ENCODE results near the gene RNU1-2. TPM values are rescaled to one million over a fixed set of nuclear protein-coding genes. Genes with fewer than 3 reads are reported as not detected.
"Not testable (repeated sequence)": the region's sequence is repeated elsewhere in the genome, so short reads cannot be mapped to it uniquely, and the experiment has no call there.

RNU1-2 gene
- 1,539 and 1,606 TPM in 2 replicates for total RNA-seq (2022)
- percentile 99 among the genes with signal in this experiment for Bru-seq, nascent RNA
- percentile 68 among the genes with signal in this experiment for BruChase-seq, experiment 1, labeled RNA remaining after a 6-hour chase
- BruChase-seq, experiment 2, labeled RNA remaining after a 2-hour chase, result percentile 51 among the genes with signal in this experiment
- long read RNA-seq, result 0 reads

DNA sequence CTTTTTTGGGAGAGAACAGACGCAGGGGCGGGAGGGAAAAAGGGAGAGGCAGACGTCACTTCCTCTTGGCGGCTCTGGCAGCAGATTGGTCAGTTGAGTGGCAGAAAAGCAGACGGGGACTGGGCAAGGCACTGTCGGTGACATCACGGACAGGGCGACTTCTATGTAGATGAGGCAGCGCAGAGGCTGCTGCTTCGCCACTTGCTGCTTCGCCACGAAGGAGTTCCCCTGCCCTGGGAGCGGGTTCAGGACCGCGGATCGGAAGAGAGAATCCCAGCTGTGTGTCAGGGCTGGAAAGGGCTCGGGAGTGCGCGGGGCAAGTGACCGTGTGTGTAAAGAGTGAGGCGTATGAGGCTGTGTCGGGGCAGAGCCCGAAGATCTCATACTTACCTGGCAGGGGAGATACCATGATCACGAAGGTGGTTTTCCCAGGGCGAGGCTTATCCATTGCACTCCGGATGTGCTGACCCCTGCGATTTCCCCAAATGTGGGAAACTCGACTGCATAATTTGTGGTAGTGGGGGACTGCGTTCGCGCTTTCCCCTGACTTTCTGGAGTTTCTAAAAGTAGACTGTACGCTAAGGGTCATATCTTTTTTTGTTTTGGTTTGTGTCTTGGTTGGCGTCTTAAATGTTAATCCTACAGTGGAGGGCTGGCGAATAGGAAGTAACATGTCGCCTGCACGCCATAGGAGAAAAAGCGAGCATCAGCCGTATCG is at the start of gene RNU1-2:
RNU1-2 (plus strand) TSS at position 383 of the 718 bp plus-strand sequence.
- CTCF ChIA-PET; H3K27me3 Mint-ChIP-seq (ENCODE audit: insufficient read depth, unreplicated experiment); BruUV-seq (replicated peaks); H3K9me3 Mint-ChIP-seq (ENCODE audit: unreplicated experiment): not testable (repeated sequence)
- H3K36me3 Mint-ChIP-seq (ENCODE audit: insufficient read depth, unreplicated experiment), result peaks cover 16% of the 10 kb centered on the region
- H3K4me3 Mint-ChIP-seq (ENCODE audit: unreplicated experiment), result peak within 1 kb of the TSS; percentile 70
- peaks cover 12% of the 10 kb centered on the region for H3K4me1 Mint-ChIP-seq (ENCODE audit: insufficient read depth, unreplicated experiment)
- POLR2A ChIA-PET, result interaction anchor here (0.7 to 1.8 kb wide), 7 partner anchors 9 to 723 kb away, joined by 3 to 38 read pairs (median 4); no protein-coding TSS in a partner anchor
- intact Hi-C loops (cut with micrococcal nuclease), result loop anchor here (1.0 to 2.0 kb wide), 2 partner anchors 9 to 275 kb away; no protein-coding TSS in a partner anchor
- DNase-seq (ENCODE audit: unreplicated experiment), result peak; percentile 98
- peak within 1 kb of the TSS; percentile 96 for H3K27ac Mint-ChIP-seq (ENCODE audit: low read depth, unreplicated experiment)

DNA sequence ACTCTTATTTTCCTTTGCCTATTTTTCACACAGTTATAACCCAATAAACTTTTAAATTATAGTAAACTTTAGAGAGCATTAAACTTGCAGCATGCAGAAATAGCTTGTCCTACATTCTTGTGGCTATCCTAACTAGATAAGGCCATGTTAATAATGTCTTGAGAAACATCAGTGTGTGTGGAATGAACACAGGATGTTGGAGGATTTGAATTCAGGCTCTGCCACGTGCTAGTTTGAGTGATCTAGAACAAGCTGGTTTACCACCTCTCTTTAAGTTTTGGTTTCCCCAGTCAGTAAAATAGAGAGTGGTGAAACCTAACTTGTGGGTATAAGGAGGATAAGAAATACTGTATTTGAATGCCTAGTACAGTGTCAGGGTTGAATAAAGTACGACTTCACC is 39.6 kb upstream of the RNU1-2 start:
- DNase-seq (ENCODE audit: unreplicated experiment); CTCF ChIA-PET; H3K27ac Mint-ChIP-seq (ENCODE audit: low read depth, unreplicated experiment); H3K27me3 Mint-ChIP-seq (ENCODE audit: insufficient read depth, unreplicated experiment); H3K4me1 Mint-ChIP-seq (ENCODE audit: insufficient read depth, unreplicated experiment); BruUV-seq (replicated peaks); intact Hi-C loops (cut with micrococcal nuclease); H3K36me3 Mint-ChIP-seq (ENCODE audit: insufficient read depth, unreplicated experiment); H3K4me3 Mint-ChIP-seq (ENCODE audit: unreplicated experiment); POLR2A ChIA-PET; H3K9me3 Mint-ChIP-seq (ENCODE audit: unreplicated experiment): not testable (repeated sequence)

DNA sequence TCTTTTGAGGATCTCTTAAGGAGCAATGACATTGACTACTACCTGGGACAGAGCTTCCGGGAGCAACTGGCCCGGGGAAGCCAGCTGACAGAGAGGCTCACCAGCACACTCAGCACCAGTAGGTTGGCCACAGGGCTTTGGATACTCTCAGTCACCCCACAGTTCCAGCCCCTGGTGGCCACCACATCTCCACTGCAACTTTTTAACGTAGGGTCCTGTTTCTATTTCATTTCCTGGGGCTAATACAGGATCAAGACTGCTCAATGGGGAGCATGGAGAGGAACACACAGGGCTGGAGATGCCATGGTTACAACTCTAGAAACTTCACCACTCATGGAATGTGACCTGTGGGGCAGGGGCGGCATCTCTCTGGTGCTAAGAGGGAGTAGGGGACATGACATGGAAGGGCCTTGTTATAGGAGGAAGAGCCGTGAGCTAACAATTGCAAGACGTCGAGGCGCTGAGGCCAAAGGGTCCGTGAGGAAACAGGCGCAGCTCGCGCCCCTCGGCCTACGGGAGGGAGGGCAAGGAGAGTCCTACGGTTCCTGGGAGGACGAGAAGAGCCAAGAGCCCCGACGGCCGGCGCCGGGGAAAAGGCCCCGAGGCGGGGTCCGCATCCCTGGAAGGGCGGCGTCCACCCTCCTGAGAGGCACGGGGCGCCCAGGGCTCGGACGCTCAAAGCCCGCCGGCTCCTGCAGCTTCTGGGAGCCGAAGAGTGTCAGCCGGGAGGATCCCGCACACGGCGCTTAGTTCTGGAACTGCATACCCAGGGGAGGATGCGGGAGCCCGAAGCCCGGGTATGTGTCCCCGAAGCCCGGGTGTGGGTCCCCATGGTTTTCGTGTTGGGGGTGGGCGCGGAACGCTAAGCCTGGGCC is 36.4 kb upstream of the RNU1-2 start:
- BruUV-seq (replicated peaks); H3K36me3 Mint-ChIP-seq (ENCODE audit: insufficient read depth, unreplicated experiment); H3K9me3 Mint-ChIP-seq (ENCODE audit: unreplicated experiment); DNase-seq (ENCODE audit: unreplicated experiment); CTCF ChIA-PET; POLR2A ChIA-PET; H3K4me3 Mint-ChIP-seq (ENCODE audit: unreplicated experiment); intact Hi-C loops (cut with micrococcal nuclease); H3K27me3 Mint-ChIP-seq (ENCODE audit: insufficient read depth, unreplicated experiment); H3K27ac Mint-ChIP-seq (ENCODE audit: low read depth, unreplicated experiment); H3K4me1 Mint-ChIP-seq (ENCODE audit: insufficient read depth, unreplicated experiment): not testable (repeated sequence)

DNA sequence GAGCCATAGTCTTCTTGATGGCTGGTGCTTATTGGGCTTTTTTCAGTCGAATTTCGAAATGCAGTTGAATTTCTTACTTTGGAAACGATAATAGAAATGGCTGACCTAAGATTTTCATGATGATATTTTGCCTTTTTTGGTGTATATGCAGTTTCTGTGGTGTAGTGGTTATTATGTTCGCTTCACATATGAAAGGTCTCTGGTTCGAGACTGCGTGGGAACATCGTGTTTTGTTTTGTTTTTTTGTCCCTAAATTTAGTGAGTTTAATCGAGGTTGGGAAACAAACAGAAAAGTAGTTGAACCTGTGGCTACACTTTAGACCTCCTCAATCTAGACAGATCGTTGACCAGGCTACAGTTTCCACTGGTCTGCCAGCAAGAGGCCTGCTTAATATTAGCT is 35.7 kb upstream of the RNU1-2 start:
- not testable (repeated sequence) for H3K9me3 Mint-ChIP-seq (ENCODE audit: unreplicated experiment); H3K27me3 Mint-ChIP-seq (ENCODE audit: insufficient read depth, unreplicated experiment); H3K27ac Mint-ChIP-seq (ENCODE audit: low read depth, unreplicated experiment)

DNA sequence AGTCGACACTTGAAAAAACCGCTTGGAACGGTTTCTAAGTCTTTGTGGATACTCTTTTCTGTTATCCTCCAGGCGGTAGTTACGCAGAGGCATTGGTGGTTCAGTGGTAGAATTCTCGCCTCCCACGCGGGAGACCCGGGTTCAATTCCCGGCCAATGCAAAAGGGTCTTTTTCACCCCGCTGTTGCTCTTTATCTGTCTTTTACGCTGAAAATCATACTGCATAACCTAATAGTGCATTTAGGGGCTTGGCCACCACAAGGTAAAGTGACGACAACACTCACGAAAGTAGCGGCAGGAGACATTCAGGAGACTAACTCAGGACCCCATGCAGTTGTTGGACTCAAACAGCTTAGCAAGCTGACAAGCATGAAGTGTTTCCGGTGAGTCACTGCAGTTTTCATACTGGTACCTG is 33.9 kb upstream of the RNU1-2 start:
- H3K27me3 Mint-ChIP-seq (ENCODE audit: insufficient read depth, unreplicated experiment); H3K9me3 Mint-ChIP-seq (ENCODE audit: unreplicated experiment); H3K27ac Mint-ChIP-seq (ENCODE audit: low read depth, unreplicated experiment); CTCF ChIA-PET; H3K4me3 Mint-ChIP-seq (ENCODE audit: unreplicated experiment); H3K36me3 Mint-ChIP-seq (ENCODE audit: insufficient read depth, unreplicated experiment); intact Hi-C loops (cut with micrococcal nuclease); H3K4me1 Mint-ChIP-seq (ENCODE audit: insufficient read depth, unreplicated experiment); POLR2A ChIA-PET: not testable (repeated sequence)
- TSS peak; percentile 100 for BruUV-seq (replicated peaks)
- DNase-seq (ENCODE audit: unreplicated experiment), result peak; percentile 32

More for the DNA sequence above, 35.7 kb upstream of the RNU1-2 start:
- intact Hi-C loops (cut with micrococcal nuclease); CTCF ChIA-PET; H3K4me1 Mint-ChIP-seq (ENCODE audit: insufficient read depth, unreplicated experiment); H3K36me3 Mint-ChIP-seq (ENCODE audit: insufficient read depth, unreplicated experiment); DNase-seq (ENCODE audit: unreplicated experiment); H3K4me3 Mint-ChIP-seq (ENCODE audit: unreplicated experiment); BruUV-seq (replicated peaks); POLR2A ChIA-PET: not testable (repeated sequence)

DNA sequence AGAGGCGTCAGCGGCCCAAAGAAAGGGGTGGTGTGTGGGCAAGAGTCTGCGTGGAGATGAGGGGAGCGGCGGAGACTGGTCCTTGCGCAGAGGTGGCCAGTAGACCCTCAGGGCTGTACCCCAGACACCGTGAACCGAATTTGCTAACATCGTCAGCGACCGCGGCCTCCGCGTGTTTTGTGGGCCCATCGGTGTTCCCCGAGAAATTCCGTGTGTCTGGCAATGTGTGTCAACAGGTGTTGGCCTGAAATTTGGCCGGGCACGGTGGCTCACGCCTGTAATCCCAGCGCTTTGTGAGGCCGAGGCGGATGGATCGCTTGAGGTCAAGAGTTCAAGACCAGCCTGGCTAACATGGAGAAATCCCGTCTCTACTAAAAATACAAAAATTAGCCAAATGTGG is 33.4 kb upstream of the RNU1-2 start:
- CTCF ChIA-PET, result not testable (repeated sequence)

DNA sequence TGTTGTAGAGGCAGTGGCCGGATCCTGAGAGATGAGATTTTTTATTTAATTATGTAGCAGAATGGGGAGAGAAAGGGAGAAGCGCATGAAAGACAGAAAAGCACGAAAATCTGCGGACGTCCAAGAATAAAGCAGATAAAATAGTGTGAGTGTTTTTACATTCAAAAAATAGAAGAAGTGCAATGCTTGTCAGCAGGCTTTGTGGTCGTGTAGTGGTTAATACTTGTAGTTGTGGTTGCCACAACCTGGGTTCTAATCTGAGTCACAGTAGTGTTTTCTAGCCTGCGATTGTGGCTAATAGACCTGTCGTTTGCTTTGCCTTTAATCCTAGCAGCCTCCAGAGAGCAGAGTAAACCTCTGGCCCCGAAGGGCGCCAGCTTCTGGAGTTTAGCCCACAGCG is 32.8 kb upstream of the RNU1-2 start:
- BruUV-seq (replicated peaks); H3K36me3 Mint-ChIP-seq (ENCODE audit: insufficient read depth, unreplicated experiment); H3K4me1 Mint-ChIP-seq (ENCODE audit: insufficient read depth, unreplicated experiment); CTCF ChIA-PET; H3K4me3 Mint-ChIP-seq (ENCODE audit: unreplicated experiment); intact Hi-C loops (cut with micrococcal nuclease); H3K27ac Mint-ChIP-seq (ENCODE audit: low read depth, unreplicated experiment); H3K27me3 Mint-ChIP-seq (ENCODE audit: insufficient read depth, unreplicated experiment); H3K9me3 Mint-ChIP-seq (ENCODE audit: unreplicated experiment); POLR2A ChIA-PET; DNase-seq (ENCODE audit: unreplicated experiment): not testable (repeated sequence)

More for the DNA sequence above, 33.4 kb upstream of the RNU1-2 start:
- H3K27ac Mint-ChIP-seq (ENCODE audit: low read depth, unreplicated experiment); H3K4me3 Mint-ChIP-seq (ENCODE audit: unreplicated experiment); H3K4me1 Mint-ChIP-seq (ENCODE audit: insufficient read depth, unreplicated experiment); BruUV-seq (replicated peaks); H3K9me3 Mint-ChIP-seq (ENCODE audit: unreplicated experiment); H3K36me3 Mint-ChIP-seq (ENCODE audit: insufficient read depth, unreplicated experiment); intact Hi-C loops (cut with micrococcal nuclease); DNase-seq (ENCODE audit: unreplicated experiment); H3K27me3 Mint-ChIP-seq (ENCODE audit: insufficient read depth, unreplicated experiment); POLR2A ChIA-PET: not testable (repeated sequence)

DNA sequence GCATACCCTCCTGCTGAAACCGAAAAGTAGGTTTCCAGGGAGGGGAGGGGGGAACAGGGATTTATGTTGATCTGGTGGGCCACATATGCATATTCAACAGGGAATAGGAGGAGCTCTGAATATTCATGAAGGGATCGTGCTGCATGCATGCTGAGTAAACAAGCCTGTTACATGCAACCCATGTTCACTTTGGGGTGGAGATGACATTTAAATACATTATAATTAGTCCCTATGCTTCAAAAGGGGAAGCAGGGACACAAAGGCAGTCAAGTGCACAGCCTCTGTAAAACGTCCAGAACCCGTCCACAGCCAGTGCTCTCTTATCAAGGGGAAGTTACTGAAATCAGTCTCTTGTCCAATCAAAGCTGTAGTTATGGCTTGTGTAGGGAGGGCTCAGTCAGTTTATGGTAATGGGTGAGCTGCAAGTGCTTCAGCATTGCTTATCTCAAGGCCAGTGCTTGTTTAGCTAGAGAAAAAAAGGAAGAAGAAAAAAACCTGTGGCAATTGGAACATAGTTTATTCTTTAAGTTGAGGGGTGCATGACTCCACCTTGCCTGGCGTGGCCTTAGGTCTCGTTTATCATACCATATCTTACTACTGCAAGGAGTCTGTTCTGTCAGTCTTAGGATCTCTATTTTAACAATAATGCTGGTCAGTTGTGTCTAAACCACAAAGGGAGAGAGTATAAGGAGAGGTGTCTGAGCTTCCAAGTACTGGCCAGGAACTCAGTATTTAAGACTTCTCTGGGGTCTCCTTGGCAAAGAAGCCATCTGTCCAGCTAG is 28.7 kb upstream of the RNU1-2 start:
- BruUV-seq (replicated peaks); H3K9me3 Mint-ChIP-seq (ENCODE audit: unreplicated experiment); H3K36me3 Mint-ChIP-seq (ENCODE audit: insufficient read depth, unreplicated experiment); H3K27me3 Mint-ChIP-seq (ENCODE audit: insufficient read depth, unreplicated experiment); H3K27ac Mint-ChIP-seq (ENCODE audit: low read depth, unreplicated experiment); CTCF ChIA-PET; DNase-seq (ENCODE audit: unreplicated experiment); POLR2A ChIA-PET; H3K4me3 Mint-ChIP-seq (ENCODE audit: unreplicated experiment); H3K4me1 Mint-ChIP-seq (ENCODE audit: insufficient read depth, unreplicated experiment); intact Hi-C loops (cut with micrococcal nuclease): not testable (repeated sequence)

Data from MCF 10A (cell line).